Ovary (tissue), 3 donors: ENCODE measurements around the gene PAM.

Experiments
- CTCF ChIP-seq, 3 donors: fragments of 450-650 bp in 2 of 3; fragments of 200-600 bp in 1 of 3; IDR thresholded peaks; one replicate each; pipeline versions ENCODE4 v1.5.1 to v1.8.0; 2016 to 2022; ENCODE audit warnings: antibody characterized with exemption in 3 of 3, mild to moderate bottlenecking in 1 of 3
- EP300 ChIP-seq: sonication (generic); formaldehyde crosslinking; IDR thresholded peaks from one replicate; pipeline ENCODE4 v1.6.1; 2017; ENCODE audit warnings: antibody characterized with exemption
- POLR2A ChIP-seq: fragments of 450-650 bp; IDR thresholded peaks from one replicate; pipeline ENCODE4 v1.6.1; 2017; ENCODE audit warnings: antibody characterized with exemption, mild to moderate bottlenecking, moderate library complexity
- donor health status: DM: no; HTN: no; CAD: no.

GRCh38 chr5:102937894-102938293, 182.8 kb downstream of the PAM start:
- no peak for TF ChIP-seq CTCF (IDR thresholded peaks at IDR 0.05)
- no peak for TF ChIP-seq POLR2A
- no peak for TF ChIP-seq EP300
